Activated T-helper 1 cell treated with Interleukin-2 at 50 U/mL for 16 hours (primary cell): ENCODE measurements around the gene HTR3C.
"Not testable (repeated sequence)": the region's sequence is repeated elsewhere in the genome, so short reads cannot be mapped to it uniquely, and the experiment has no call there.

Experiments
- DNase-seq: peaks from one replicate; pipeline ENCODE4 v3.0.0-alpha.2; 2020; ENCODE audit warnings: low read depth

The HTR3C gene

GRCh38 chr3:184052767-184053166, at the start of gene HTR3C:
Gene HTR3C, plus strand, starts transcription at chr3:184053047. Its CDS starts 34 bp downstream, at chr3:184053081.
- no peak for DNase-seq

- DNase-seq: no peak
These were observed 49.5 kb upstream of the HTR3C start for GRCh38 chr3:184003187-184003967.

- DNase-seq: no peak
These were observed 48.4 kb upstream of the HTR3C start for GRCh38 chr3:184004476-184004875.

GRCh38 chr3:184005941-184006507, 46.8 kb upstream of the HTR3C start:
- peak; percentile 1 for DNase-seq

GRCh38 chr3:184007143-184007813, 45.6 kb upstream of the HTR3C start:
- not testable (repeated sequence) for DNase-seq

- no peak for DNase-seq
These were observed 44.7 kb upstream of the HTR3C start for GRCh38 chr3:184008161-184008560.

- no peak for DNase-seq
These were observed 41.5 kb upstream of the HTR3C start for GRCh38 chr3:184011230-184011876.

- DNase-seq: no peak
These were observed 40.6 kb upstream of the HTR3C start for GRCh38 chr3:184011937-184012889.

- DNase-seq: no peak
These were observed 37.3 kb upstream of the HTR3C start for GRCh38 chr3:184015381-184016019.

- DNase-seq: no peak
These were observed 36.7 kb upstream of the HTR3C start for GRCh38 chr3:184016169-184016570.

GRCh38 chr3:184016811-184017671, 35.8 kb upstream of the HTR3C start:
- DNase-seq: peak; percentile 22

- peak; percentile 68 for DNase-seq
These were observed 35.0 kb upstream of the HTR3C start, which contains the start of gene ABCC5 for GRCh38 chr3:184017672-184018423. Gene ABCC5, minus strand, starts transcription at chr3:184017884. Its CDS starts 3,492 bp downstream, at chr3:184014392.

GRCh38 chr3:184018424-184018973, 34.3 kb upstream of the HTR3C start:
- no peak for DNase-seq

GRCh38 chr3:184022323-184022722, 30.5 kb upstream of the HTR3C start:
- no peak for DNase-seq

- not testable (repeated sequence) for DNase-seq
These were observed 27.6 kb upstream of the HTR3C start for GRCh38 chr3:184025256-184025655.

- not testable (repeated sequence) for DNase-seq
These were observed 24.5 kb upstream of the HTR3C start for GRCh38 chr3:184028275-184028890.

GRCh38 chr3:184029443-184029842, 23.4 kb upstream of the HTR3C start:
- DNase-seq: no peak

GRCh38 chr3:184030536-184030935, 22.3 kb upstream of the HTR3C start:
- no peak for DNase-seq
